IPS-18a (cell line): ENCODE data around the gene SPA17.

Experiments used
- H3K27ac ChIP-seq: one replicate; pipeline ENCODE4 v1.5.1; 2013; ENCODE audit warnings: low read length
- H3K27me3 ChIP-seq: one replicate; pipeline ENCODE4 v1.6.1; 2013; ENCODE audit warnings: mild to moderate bottlenecking, low read length; ENCODE audit not compliant: control insufficient read depth, insufficient read depth
- H3K36me3 ChIP-seq: one replicate; pipeline ENCODE4 v1.6.1; 2013; ENCODE audit warnings: low read depth, low read length; ENCODE audit not compliant: control insufficient read depth
- H3K4me1 ChIP-seq: one replicate; pipeline ENCODE4 v1.6.1; 2013; ENCODE audit warnings: low read depth, low read length; ENCODE audit not compliant: control insufficient read depth
- H3K4me3 ChIP-seq: one replicate; pipeline ENCODE4 v1.5.1; 2013; ENCODE audit warnings: low read length
- H3K9ac ChIP-seq: one replicate; pipeline ENCODE4 v1.6.1; 2013; ENCODE audit warnings: mild to moderate bottlenecking, low read length, moderate library complexity
- H3K9me3 ChIP-seq: one replicate; pipeline ENCODE4 v1.6.1; 2013; ENCODE audit warnings: low read depth, low read length; ENCODE audit not compliant: control insufficient read depth

SPA17 gene

GRCh38 chr11:124673333-124674167 is at the start of gene SPA17, which contains the start of gene SIAE:
SPA17 (plus strand) TSS chr11:124673904; CDS start chr11:124675265, 1,361 bp downstream.
SIAE (minus strand) TSS chr11:124673739; CDS start chr11:124673708, 31 bp downstream.
- Histone ChIP-seq H3K9ac (peak within 1 kb of the TSS; percentile 79), H3K27me3 (peaks cover 48% of the 10 kb centered on the region), H3K4me3 (peak within 1 kb of the TSS; percentile 82), H3K36me3 (no peaks in the 10 kb centered on the region), H3K4me1 (no peaks in the 10 kb centered on the region), H3K27ac (peak within 1 kb of the TSS; percentile 67), H3K9me3 (no peaks in the 10 kb centered on the region)

- Histone ChIP-seq H3K9me3 (no peaks in the 10 kb centered on the region), H3K36me3 (peaks cover 35% of the 10 kb centered on the region), H3K4me1 (peaks cover 6% of the 10 kb centered on the region), H3K27ac (no peak overlapping the region), H3K9ac (no peak overlapping the region), H3K27me3 (no peaks in the 10 kb centered on the region), H3K4me3 (no peak overlapping the region)
These were observed 48.1 kb upstream of the SPA17 start for GRCh38 chr11:124625504-124626168.

- Histone ChIP-seq H3K4me3 (no peak overlapping the region), H3K36me3 (peaks cover 54% of the 10 kb centered on the region), H3K9ac (no peak overlapping the region)
These were observed 46.2 kb upstream of the SPA17 start for GRCh38 chr11:124627546-124627945.

GRCh38 chr11:124629961-124630360 is 43.7 kb upstream of the SPA17 start:
- Histone ChIP-seq H3K4me3 (no peak overlapping the region), H3K27ac (no peak overlapping the region), H3K36me3 (peaks cover 69% of the 10 kb centered on the region), H3K4me1 (no peaks in the 10 kb centered on the region), H3K9ac (no peak overlapping the region), H3K9me3 (no peaks in the 10 kb centered on the region), H3K27me3 (no peaks in the 10 kb centered on the region)

More at GRCh38 chr11:124627546-124627945, 46.2 kb upstream of the SPA17 start:
- H3K27me3 ChIP-seq, result no peaks in the 10 kb centered on the region
- H3K4me1 ChIP-seq, result peaks cover 6% of the 10 kb centered on the region
- no peaks in the 10 kb centered on the region for H3K9me3 ChIP-seq
- no peak overlapping the region for H3K27ac ChIP-seq

GRCh38 chr11:124633355-124633754 is 40.3 kb upstream of the SPA17 start:
- H3K4me3 ChIP-seq, result no peak overlapping the region
- H3K27ac ChIP-seq, result no peak overlapping the region
- no peaks in the 10 kb centered on the region for H3K4me1 ChIP-seq
- no peaks in the 10 kb centered on the region for H3K27me3 ChIP-seq
- no peak overlapping the region for H3K9ac ChIP-seq
- H3K36me3 ChIP-seq, result peaks cover 58% of the 10 kb centered on the region
- no peaks in the 10 kb centered on the region for H3K9me3 ChIP-seq

GRCh38 chr11:124635932-124636331 is 37.8 kb upstream of the SPA17 start:
- no peaks in the 10 kb centered on the region for H3K9me3 ChIP-seq
- no peaks in the 10 kb centered on the region for H3K27me3 ChIP-seq
- H3K9ac ChIP-seq, result no peak overlapping the region
- H3K4me1 ChIP-seq, result no peaks in the 10 kb centered on the region
- no peak overlapping the region for H3K27ac ChIP-seq
- H3K36me3 ChIP-seq, result peaks cover 44% of the 10 kb centered on the region
- H3K4me3 ChIP-seq, result no peak overlapping the region

- Histone ChIP-seq H3K4me3 (no peak overlapping the region), H3K36me3 (peaks cover 20% of the 10 kb centered on the region), H3K27me3 (no peaks in the 10 kb centered on the region), H3K9ac (no peak overlapping the region), H3K9me3 (no peaks in the 10 kb centered on the region), H3K4me1 (no peaks in the 10 kb centered on the region), H3K27ac (no peak overlapping the region)
These were observed 35.2 kb upstream of the SPA17 start for GRCh38 chr11:124638500-124638899.

GRCh38 chr11:124639186-124639585 is 34.5 kb upstream of the SPA17 start:
- Histone ChIP-seq H3K4me1 (peaks cover 2% of the 10 kb centered on the region), H3K27ac (no peak overlapping the region), H3K27me3 (no peaks in the 10 kb centered on the region), H3K9ac (no peak overlapping the region), H3K4me3 (no peak overlapping the region), H3K36me3 (peaks cover 16% of the 10 kb centered on the region), H3K9me3 (no peaks in the 10 kb centered on the region)

- H3K9ac ChIP-seq, result no peak overlapping the region
These were observed 33.0 kb upstream of the SPA17 start for GRCh38 chr11:124640666-124641065.

GRCh38 chr11:124642628-124643027 is 31.1 kb upstream of the SPA17 start:
- peaks cover 6% of the 10 kb centered on the region for H3K4me1 ChIP-seq
- H3K27me3 ChIP-seq, result no peaks in the 10 kb centered on the region
- H3K4me3 ChIP-seq, result no peak overlapping the region
- no peak overlapping the region for H3K9ac ChIP-seq
- H3K36me3 ChIP-seq, result no peaks in the 10 kb centered on the region
- no peaks in the 10 kb centered on the region for H3K9me3 ChIP-seq
- no peak overlapping the region for H3K27ac ChIP-seq

More at GRCh38 chr11:124640666-124641065, 33.0 kb upstream of the SPA17 start:
- peaks cover 10% of the 10 kb centered on the region for H3K36me3 ChIP-seq
- H3K27ac ChIP-seq, result no peak overlapping the region
- no peak overlapping the region for H3K4me3 ChIP-seq
- H3K4me1 ChIP-seq, result peaks cover 6% of the 10 kb centered on the region
- no peaks in the 10 kb centered on the region for H3K9me3 ChIP-seq
- no peaks in the 10 kb centered on the region for H3K27me3 ChIP-seq

- no peaks in the 10 kb centered on the region for H3K36me3 ChIP-seq
- H3K9me3 ChIP-seq, result no peaks in the 10 kb centered on the region
- no peak overlapping the region for H3K4me3 ChIP-seq
- no peak overlapping the region for H3K27ac ChIP-seq
- no peaks in the 10 kb centered on the region for H3K27me3 ChIP-seq
- peaks cover 6% of the 10 kb centered on the region for H3K4me1 ChIP-seq
- no peak overlapping the region for H3K9ac ChIP-seq
These were observed 30.6 kb upstream of the SPA17 start for GRCh38 chr11:124643042-124643604.
